ENCODE results near the gene C6orf15.

DNA sequence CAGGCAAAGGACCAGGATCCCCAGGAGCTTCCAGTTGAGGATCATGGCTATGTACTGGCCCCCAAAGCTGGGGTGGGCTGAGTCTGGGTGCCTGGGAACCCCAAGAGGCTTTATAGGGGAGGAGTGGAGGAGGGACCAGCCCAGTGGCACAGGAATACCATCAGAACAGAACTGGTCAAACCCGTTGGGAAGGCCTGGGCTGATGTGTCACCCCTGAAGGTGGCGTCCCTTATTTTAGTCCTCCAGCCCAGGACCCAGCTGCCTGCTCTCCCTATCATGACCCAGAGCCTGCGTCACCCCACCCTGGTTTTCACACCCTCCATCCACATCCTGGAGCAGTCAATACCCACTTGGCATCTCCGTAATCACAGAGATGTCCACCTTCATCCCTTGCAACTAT lies 26.6 kb upstream of the C6orf15 start, which contains the start of gene PSORS1C2:
- TF ChIP-seq, protein P1, sequence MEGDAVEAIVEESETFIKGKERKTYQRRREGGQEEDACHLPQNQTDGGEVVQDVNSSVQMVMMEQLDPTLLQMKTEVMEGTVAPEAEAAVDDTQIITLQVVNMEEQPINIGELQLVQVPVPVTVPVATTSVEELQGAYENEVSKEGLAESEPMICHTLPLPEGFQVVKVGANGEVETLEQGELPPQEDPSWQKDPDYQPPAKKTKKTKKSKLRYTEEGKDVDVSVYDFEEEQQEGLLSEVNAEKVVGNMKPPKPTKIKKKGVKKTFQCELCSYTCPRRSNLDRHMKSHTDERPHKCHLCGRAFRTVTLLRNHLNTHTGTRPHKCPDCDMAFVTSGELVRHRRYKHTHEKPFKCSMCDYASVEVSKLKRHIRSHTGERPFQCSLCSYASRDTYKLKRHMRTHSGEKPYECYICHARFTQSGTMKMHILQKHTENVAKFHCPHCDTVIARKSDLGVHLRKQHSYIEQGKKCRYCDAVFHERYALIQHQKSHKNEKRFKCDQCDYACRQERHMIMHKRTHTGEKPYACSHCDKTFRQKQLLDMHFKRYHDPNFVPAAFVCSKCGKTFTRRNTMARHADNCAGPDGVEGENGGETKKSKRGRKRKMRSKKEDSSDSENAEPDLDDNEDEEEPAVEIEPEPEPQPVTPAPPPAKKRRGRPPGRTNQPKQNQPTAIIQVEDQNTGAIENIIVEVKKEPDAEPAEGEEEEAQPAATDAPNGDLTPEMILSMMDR (IDR thresholded peaks at IDR 0.05): no peak
- TF ChIP-seq POLR2A (IDR thresholded peaks at IDR 0.05; ENCODE audit: low read depth): no peak
- no peak for TF ChIP-seq EP300 (IDR thresholded peaks at IDR 0.05)
- no peak for TF ChIP-seq POLR2AphosphoS5 (IDR thresholded peaks at IDR 0.05)
